ENCODE measurements around the gene CCT8. TPM values are rescaled to one million over a fixed set of nuclear protein-coding genes. Genes with fewer than 3 reads are reported as not detected.

CCT8 gene
- total and polyA plus RNA-seq, 2 donors (not counting 1 experiment from before 2014, with no cell fraction given), result 59.2 to 92.8 TPM

DNA sequence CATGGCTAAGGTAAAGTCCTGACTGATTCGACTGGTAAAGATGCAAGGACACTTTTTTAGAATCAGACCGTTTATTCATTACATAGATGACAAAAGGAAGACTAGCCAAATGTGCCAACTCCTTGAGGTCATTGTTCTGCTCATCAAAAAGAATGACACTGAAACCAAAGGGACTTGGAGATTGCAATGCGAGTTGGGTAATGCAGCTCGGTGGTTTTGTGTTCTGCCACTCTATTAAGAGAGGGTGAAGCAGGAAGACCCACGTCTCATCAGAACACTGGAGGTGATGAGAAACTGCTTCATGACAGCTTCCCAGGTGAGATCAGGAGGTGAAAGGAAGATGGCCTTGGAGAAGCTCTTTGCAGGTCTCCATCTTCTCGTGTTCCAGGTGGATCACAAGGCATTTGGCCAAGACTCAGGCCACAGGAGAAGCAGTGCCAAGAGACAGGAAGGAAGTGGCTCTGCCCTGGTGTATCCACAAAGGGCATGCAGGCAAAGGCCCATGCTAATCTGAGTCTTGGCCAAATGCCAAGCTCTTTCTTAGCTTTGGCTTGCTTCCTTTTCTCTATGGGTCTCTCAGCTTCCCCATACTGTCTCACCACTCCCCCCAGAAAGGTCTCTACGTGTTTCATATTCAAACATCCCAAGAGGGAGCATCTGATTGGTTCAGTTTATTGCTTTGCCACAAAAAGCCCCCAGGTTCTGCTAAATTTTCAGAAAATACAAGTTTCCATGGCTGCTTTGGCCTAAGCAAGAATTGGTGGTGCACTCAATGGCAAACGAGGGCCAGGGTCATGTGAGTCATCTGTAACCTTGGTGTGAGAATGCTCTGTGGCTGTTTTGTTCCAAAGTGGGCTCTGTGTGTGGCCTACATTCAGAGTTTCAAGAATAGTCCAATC lies 5.7 kb upstream of the CCT8 start:
- peak overlapping the region; percentile 56 to 76 for H3K27ac ChIP-seq (ENCODE audit: low read length in 2 of 2)
- intact Hi-C loops (cut with micrococcal nuclease), result no loop called here
- H3K4me2 ChIP-seq (replicated peaks; ENCODE audit: low read depth, low read length, poor library complexity, severe bottlenecking), result peak overlapping the region; percentile 70
- peak overlapping the region; percentile 59 for H2AFZ ChIP-seq (ENCODE audit: insufficient read depth, low read depth, low read length, poor library complexity, severe bottlenecking)
- no peaks in the 10 kb centered on the region for H4K20me1 ChIP-seq (ENCODE audit: control insufficient read depth, insufficient read depth, low read length, poor library complexity, severe bottlenecking)
- ChIA-PET CTCF (interaction anchor here (0.6 to 1.6 kb wide), 4 partner anchors 9 to 297 kb away, joined by 3 to 7 read pairs (median 4); no protein-coding TSS in a partner anchor), POLR2A (interaction anchor here (1.6 kb wide), 1 partner anchor 221 kb away, joined by 7 read pairs; no protein-coding TSS in a partner anchor)
- H3K9me3 ChIP-seq (ENCODE audit: control extremely low read depth in 1 of 3, control insufficient read depth in 2 of 3, insufficient read depth in 1 of 3, low read length in 2 of 3), result peaks cover 0 to 8% (median 0%) of the 10 kb centered on the region in 3 donors
- H3K36me3 ChIP-seq (replicated peaks in 1 of 2; ENCODE audit: control extremely low read depth in 1 of 2, control insufficient read depth in 1 of 2, extremely low read depth in 1 of 2, insufficient read depth in 2 of 2, low read length in 1 of 2), result no peaks in the 10 kb centered on the region
- TF ChIP-seq EZH2 (IDR thresholded peaks at IDR 0.05; ENCODE audit: borderline replicate concordance, insufficient read depth, low read depth, low read length, poor library complexity, severe bottlenecking), result no peak
- no peak for TF ChIP-seq CTCF (IDR thresholded peaks at IDR 0.05)
- peaks cover 15% of the 10 kb centered on the region for H3K79me2 ChIP-seq (ENCODE audit: control insufficient read depth, insufficient read depth, low read length)
- H3K9ac ChIP-seq (ENCODE audit: low read length), result no peak overlapping the region
- peaks cover 29 to 36% of the 10 kb centered on the region in 2 donors for H3K4me1 ChIP-seq (ENCODE audit: control insufficient read depth in 2 of 2, insufficient read depth in 2 of 2, low read length in 2 of 2)
- no peaks in the 10 kb centered on the region for H3K27me3 ChIP-seq (replicated peaks in 1 of 4; ENCODE audit: control extremely low read depth in 1 of 4, control insufficient read depth in 3 of 4, insufficient read depth in 4 of 4, low read length in 3 of 4)
- 29% methylated on average over 6 of the region's 8 CpGs for WGBS (ENCODE audit: insufficient coverage)
- peaks cover 46% of the 10 kb centered on the region for H3K4me1 Mint-ChIP-seq
- no peaks in the 10 kb centered on the region for H3K27me3 Mint-ChIP-seq
- peaks cover 2% of the 10 kb centered on the region for H3K9me3 Mint-ChIP-seq (ENCODE audit: insufficient read depth)
- H3K27ac Mint-ChIP-seq, result peak overlapping the region; percentile 88
- H3K4me3 ChIP-seq (ENCODE audit: control extremely low read depth in 1 of 5, extremely low read depth in 1 of 5, insufficient read depth in 1 of 5, low read depth in 2 of 5, low read length in 4 of 5), result no peak overlapping the region
- ATAC-seq (ENCODE audit: low read depth) (peak; percentile 34), DNase-seq (peak; percentile 67)
- H3K4me3 Mint-ChIP-seq, result peak overlapping the region; percentile 58
